Large intestine (tissue), 12 donors: ENCODE measurements around the gene SERPINB1. TPM values are rescaled to one million over a fixed set of nuclear protein-coding genes. Genes with fewer than 3 reads are reported as not detected.
"Not testable (repeated sequence)": the region's sequence is repeated elsewhere in the genome, so short reads cannot be mapped to it uniquely, and the experiment has no call there.

Source experiments
- DNase-seq, 2 donors: peaks; one replicate each; pipeline versions ENCODE4 v3.0.0 to v3.0.0-alpha.2; 2013
- H3K27ac ChIP-seq: one replicate; pipeline ENCODE4 v1.5.1; 2013; ENCODE audit warnings: low read length
- H3K27me3 ChIP-seq: 2 replicates; pipeline ENCODE4 v1.6.1; 2013; ENCODE audit warnings: low read length; ENCODE audit not compliant: control insufficient read depth, insufficient read depth
- H3K36me3 ChIP-seq: 2 replicates; pipeline ENCODE4 v1.6.1; 2013; ENCODE audit warnings: low read length; ENCODE audit not compliant: control insufficient read depth, insufficient read depth
- H3K4me1 ChIP-seq: one replicate; pipeline ENCODE4 v1.6.1; 2013; ENCODE audit warnings: low read length; ENCODE audit not compliant: control insufficient read depth, insufficient read depth
- H3K4me3 ChIP-seq: one replicate; pipeline ENCODE4 v1.5.1; 2013; ENCODE audit warnings: low read length
- H3K9me3 ChIP-seq: one replicate; pipeline ENCODE4 v1.6.1; 2013; ENCODE audit warnings: mild to moderate bottlenecking, low read depth, low read length, moderate library complexity; ENCODE audit not compliant: control insufficient read depth
- WGBS: methylation state at CpG from one replicate; pipeline ENCODE4 v1.1.5; 2013; ENCODE audit warnings: low lambda C conversion rate; ENCODE audit not compliant: insufficient coverage; 5-methylcytosine and 5-hydroxymethylcytosine counted together
- long read RNA-seq, 11 donors: transcript quantifications; one replicate each; lab custom pipeline, GENCODE V29; 2026
- polyA plus RNA-seq: library from polyadenylated mRNA; unstranded; fragments of 120-200 nt; gene quantifications from one replicate; pipeline ENCODE4 v1.2.1, GENCODE V29; 2013

Gene SERPINB1
- polyA plus RNA-seq: 90.1 TPM
- long read RNA-seq, donor 1, transcript SERPINB1-201 (7 exons, 2,619 nt): major isoform, 24 of 30 reads
- long read RNA-seq, donor 1, partial matches to known transcripts: 6 of 30 reads
- long read RNA-seq, donor 1, other reads (novel, unspliced or antisense): 0 of 30 reads
- long read RNA-seq, donor 2, transcript SERPINB1-201 (7 exons, 2,619 nt): major isoform, 52 of 78 reads
- long read RNA-seq, donor 2, partial matches to known transcripts: 26 of 78 reads
- long read RNA-seq, donor 2, other reads (novel, unspliced or antisense): 0 of 78 reads
- long read RNA-seq, donor 3, transcript SERPINB1-201 (7 exons, 2,619 nt): major isoform, 62 of 115 reads
- long read RNA-seq, donor 3, partial matches to known transcripts: 53 of 115 reads
- long read RNA-seq, donor 3, other reads (novel, unspliced or antisense): 0 of 115 reads
- long read RNA-seq, donor 4, transcript SERPINB1-201 (7 exons, 2,619 nt): major isoform, 11 of 11 reads
- long read RNA-seq, donor 4, partial matches to known transcripts: 0 of 11 reads
- long read RNA-seq, donor 4, other reads (novel, unspliced or antisense): 0 of 11 reads
- long read RNA-seq, donor 5, transcript SERPINB1-201 (7 exons, 2,619 nt): major isoform, 15 of 15 reads
- long read RNA-seq, donor 5, partial matches to known transcripts: 0 of 15 reads
- long read RNA-seq, donor 5, other reads (novel, unspliced or antisense): 0 of 15 reads
- long read RNA-seq, donor 6, transcript SERPINB1-201 (7 exons, 2,619 nt): major isoform, 39 of 64 reads
- long read RNA-seq, donor 6, partial matches to known transcripts: 25 of 64 reads
- long read RNA-seq, donor 6, other reads (novel, unspliced or antisense): 0 of 64 reads
- long read RNA-seq, donor 7, transcript SERPINB1-201 (7 exons, 2,619 nt): major isoform, 11 of 12 reads
- long read RNA-seq, donor 7, partial matches to known transcripts: 0 of 12 reads
- long read RNA-seq, donor 7, other reads (novel, unspliced or antisense): 0 of 12 reads
- long read RNA-seq, donor 8, transcript SERPINB1-201 (7 exons, 2,619 nt): major isoform, 51 of 98 reads
- long read RNA-seq, donor 8, partial matches to known transcripts: 47 of 98 reads
- long read RNA-seq, donor 8, other reads (novel, unspliced or antisense): 0 of 98 reads
- long read RNA-seq, donor 9, transcript SERPINB1-201 (7 exons, 2,619 nt): major isoform, 32 of 63 reads
- long read RNA-seq, donor 9, partial matches to known transcripts: 31 of 63 reads
- long read RNA-seq, donor 9, other reads (novel, unspliced or antisense): 0 of 63 reads
- long read RNA-seq, donor 10, transcript SERPINB1-201 (7 exons, 2,619 nt): major isoform, 52 of 69 reads
- long read RNA-seq, donor 10, partial matches to known transcripts: 17 of 69 reads
- long read RNA-seq, donor 10, other reads (novel, unspliced or antisense): 0 of 69 reads
- long read RNA-seq, donor 11, transcript SERPINB1-201 (7 exons, 2,619 nt): major isoform, 14 of 20 reads
- long read RNA-seq, donor 11, partial matches to known transcripts: 6 of 20 reads
- long read RNA-seq, donor 11, other reads (novel, unspliced or antisense): 0 of 20 reads

GRCh38 chr6:2841264-2842138, at the start of gene SERPINB1:
TSS of gene SERPINB1 (minus strand) at chr6:2841863. CDS start at chr6:2840586, 1,277 bp downstream.
- no CpG with 5 or more reads among the region's 67 CpGs for WGBS
- peaks cover 39% of the 10 kb centered on the region for H3K4me1 ChIP-seq

GRCh38 chr6:2890976-2891767, 49.5 kb upstream of the SERPINB1 start:
- Histone ChIP-seq H3K4me1 (no peaks in the 10 kb centered on the region), H3K36me3 (peaks cover 42% of the 10 kb centered on the region), H3K27me3 (no peaks in the 10 kb centered on the region), H3K27ac (no peak overlapping the region), H3K9me3 (no peaks in the 10 kb centered on the region), H3K4me3 (no peak overlapping the region)
- DNase-seq: no peak
- WGBS: 14% methylated on average over 1 of the region's 14 CpGs

More at GRCh38 chr6:2841264-2842138, at the start of gene SERPINB1:
- Histone ChIP-seq H3K9me3 (no peaks in the 10 kb centered on the region), H3K27ac (peak within 1 kb of the TSS; percentile 95), H3K4me3 (peak within 1 kb of the TSS; percentile 65), H3K27me3 (no peaks in the 10 kb centered on the region), H3K36me3 (peaks cover 15% of the 10 kb centered on the region)
- DNase-seq: peak; percentile 94 to 97

- H3K36me3 ChIP-seq: peaks cover 15% of the 10 kb centered on the region
- no peak overlapping the region for H3K4me3 ChIP-seq
- DNase-seq: no peak
- no peaks in the 10 kb centered on the region for H3K4me1 ChIP-seq
- no peak overlapping the region for H3K27ac ChIP-seq
- H3K9me3 ChIP-seq: no peaks in the 10 kb centered on the region
- 80% methylated on average over 2 of the region's 6 CpGs for WGBS
- H3K27me3 ChIP-seq: no peaks in the 10 kb centered on the region
Measured at GRCh38 chr6:2885967-2886735, 44.5 kb upstream of the SERPINB1 start.

- Histone ChIP-seq H3K36me3 (peaks cover 3% of the 10 kb centered on the region), H3K4me3 (no peak overlapping the region), H3K27ac (no peak overlapping the region), H3K9me3 (no peaks in the 10 kb centered on the region), H3K4me1 (no peaks in the 10 kb centered on the region), H3K27me3 (no peaks in the 10 kb centered on the region)
- WGBS: no CpG with 5 or more reads among the region's 3 CpGs
- no peak for DNase-seq
Measured at GRCh38 chr6:2884804-2885203, 43.1 kb upstream of the SERPINB1 start.

- no peak overlapping the region for H3K4me3 ChIP-seq
- H3K9me3 ChIP-seq: no peaks in the 10 kb centered on the region
- H3K36me3 ChIP-seq: no peaks in the 10 kb centered on the region
- 100% methylated on average over 1 of the region's 2 CpGs for WGBS
- H3K4me1 ChIP-seq: no peaks in the 10 kb centered on the region
- H3K27me3 ChIP-seq: no peaks in the 10 kb centered on the region
- no peak overlapping the region for H3K27ac ChIP-seq
- DNase-seq: no peak
Measured at GRCh38 chr6:2883673-2884072, 42.0 kb upstream of the SERPINB1 start.

GRCh38 chr6:2881423-2881822, 39.8 kb upstream of the SERPINB1 start:
- Histone ChIP-seq H3K36me3 (no peaks in the 10 kb centered on the region), H3K27ac (no peak overlapping the region), H3K9me3 (no peaks in the 10 kb centered on the region), H3K4me3 (no peak overlapping the region), H3K4me1 (peaks cover 12% of the 10 kb centered on the region), H3K27me3 (no peaks in the 10 kb centered on the region)
- WGBS: 90% methylated on average over 2 of the region's 4 CpGs
- DNase-seq: no peak

- 100% methylated on average over 1 of the region's 2 CpGs for WGBS
- not testable (repeated sequence) for H3K27me3 ChIP-seq, H3K4me3 ChIP-seq, H3K9me3 ChIP-seq, DNase-seq, H3K36me3 ChIP-seq, H3K27ac ChIP-seq
- peaks cover 20% of the 10 kb centered on the region for H3K4me1 ChIP-seq
Measured at GRCh38 chr6:2880156-2880555, 38.5 kb upstream of the SERPINB1 start.

GRCh38 chr6:2877960-2878359, 36.3 kb upstream of the SERPINB1 start:
- H3K4me1 ChIP-seq: peaks cover 24% of the 10 kb centered on the region
- H3K4me3 ChIP-seq: no peak overlapping the region
- H3K27me3 ChIP-seq: no peaks in the 10 kb centered on the region
- DNase-seq: no peak
- no peak overlapping the region for H3K27ac ChIP-seq
- no CpG with 5 or more reads among the region's 2 CpGs for WGBS
- H3K9me3 ChIP-seq: no peaks in the 10 kb centered on the region
- no peaks in the 10 kb centered on the region for H3K36me3 ChIP-seq
